GM23338 (cell line): ENCODE data around the gene ERP27. TPM values are rescaled to one million over a fixed set of nuclear protein-coding genes. Genes with fewer than 3 reads are reported as not detected.

Experiments used
- ATAC-seq: fragments of 200-7000 bp; cut with Tn5 transposase; 3 replicates; pipeline ENCODE4 v1.9.1; 2020
- DNase-seq: peaks from one replicate; pipeline ENCODE4 v3.0.0-alpha.2; 2015; ENCODE audit warnings: low spot score
- H2AFZ ChIP-seq: fragments of 200-600 bp; sonication (generic); 2 replicates; pipeline ENCODE4 v1.8.0; 2016; ENCODE audit warnings: antibody characterized with exemption, mild to moderate bottlenecking, moderate library complexity
- H3F3A ChIP-seq: fragments of 200-600 bp; sonication (generic); replicated peaks from 2 replicates; pipeline ENCODE4 v1.8.0; 2017; ENCODE audit warnings: antibody characterized with exemption, mixed run types, low read depth
- H3K27ac ChIP-seq: fragments of 200-600 bp; sonication (generic); 2 replicates; pipeline ENCODE4 v1.6.1; 2016; ENCODE audit warnings: low read depth
- H3K27me3 ChIP-seq: fragments of 200-600 bp; sonication (generic); 2 replicates; pipeline ENCODE4 v1.8.0; 2016; ENCODE audit warnings: mild to moderate bottlenecking, mixed run types, moderate library complexity; ENCODE audit not compliant: insufficient read depth
- H3K36me3 ChIP-seq: fragments of 200-600 bp; sonication (generic); 2 replicates; pipeline ENCODE4 v1.8.0; 2016; ENCODE audit warnings: mild to moderate bottlenecking; ENCODE audit not compliant: insufficient read depth
- H3K4me1 ChIP-seq: fragments of 200-600 bp; sonication (generic); 2 replicates; pipeline ENCODE4 v1.8.0; 2016; ENCODE audit warnings: mild to moderate bottlenecking, moderate library complexity; ENCODE audit not compliant: insufficient read depth
- H3K4me2 ChIP-seq: fragments of 200-600 bp; sonication (generic); 2 replicates; pipeline ENCODE4 v1.7.1; 2017; ENCODE audit warnings: mixed run types
- H3K4me3 ChIP-seq: fragments of 200-600 bp; sonication (generic); 2 replicates; pipeline ENCODE4 v1.6.1; 2016; ENCODE audit warnings: mixed run types
- H3K79me2 ChIP-seq: fragments of 200-600 bp; sonication (generic); replicated peaks from 2 replicates; pipeline ENCODE4 v1.8.0; 2017; ENCODE audit warnings: mild to moderate bottlenecking; ENCODE audit not compliant: insufficient read depth
- H3K9me2 ChIP-seq: fragments of 200-600 bp; sonication (generic); 2 replicates; pipeline ENCODE4 v1.8.0; 2017; ENCODE audit not compliant: insufficient read depth
- H4K20me1 ChIP-seq: fragments of 200-600 bp; sonication (generic); replicated peaks from 2 replicates; pipeline ENCODE4 v1.8.0; 2017; ENCODE audit warnings: mild to moderate bottlenecking; ENCODE audit not compliant: insufficient read depth
- H3K27ac Mint-ChIP-seq: 2 replicates; pipeline ENCODE4 v1.8.0; 2020; ENCODE audit warnings: inconsistent platforms, mild to moderate bottlenecking, moderate library complexity, mixed read lengths
- H3K27me3 Mint-ChIP-seq: 3 replicates; pipeline ENCODE4 v1.8.0; 2022; ENCODE audit warnings: low read depth, mild to moderate bottlenecking, moderate library complexity, mixed read lengths, inconsistent platforms; ENCODE audit not compliant: insufficient read depth, poor library complexity
- H3K36me3 Mint-ChIP-seq: 3 replicates; pipeline ENCODE4 v1.8.0; 2021; ENCODE audit warnings: low read depth, mild to moderate bottlenecking, inconsistent platforms, moderate library complexity, mixed read lengths
- H3K4me1 Mint-ChIP-seq: 3 replicates; pipeline ENCODE4 v1.8.0; 2020; ENCODE audit warnings: mild to moderate bottlenecking, inconsistent platforms, mixed read lengths
- H3K4me3 Mint-ChIP-seq: 3 replicates; pipeline ENCODE4 v1.8.0; 2021; ENCODE audit warnings: moderate library complexity, mild to moderate bottlenecking, inconsistent platforms, mixed read lengths
- H3K9me3 Mint-ChIP-seq: 3 replicates; pipeline ENCODE4 v1.8.0; 2020; ENCODE audit warnings: moderate library complexity, mild to moderate bottlenecking, inconsistent platforms, mixed read lengths
- EZH2phosphoT487 ChIP-seq: fragments of 200-600 bp; sonication (generic); IDR thresholded peaks from one replicate; pipeline ENCODE4 v1.8.1; 2018; ENCODE audit warnings: antibody characterized with exemption; ENCODE audit not compliant: unreplicated experiment
- JUNB ChIP-seq: IDR thresholded peaks from one replicate; pipeline ENCODE4 v1.6.1; 2016; ENCODE audit warnings: antibody characterized with exemption; ENCODE audit not compliant: unreplicated experiment
- NANOG ChIP-seq: IDR thresholded peaks from 2 replicates; pipeline ENCODE4 v1.6.1; 2016; ENCODE audit warnings: antibody characterized with exemption, borderline replicate concordance
- STAT1 ChIP-seq: IDR thresholded peaks from one replicate; pipeline ENCODE4 v1.6.1; 2016; ENCODE audit warnings: antibody characterized with exemption; ENCODE audit not compliant: unreplicated experiment
- ZNF331 ChIP-seq: fragments of 250-450 bp; sonication (Bioruptor Pico); IDR thresholded peaks from 2 replicates; pipeline ENCODE4 v1.5.0; 2020; ENCODE audit warnings: low read depth, mild to moderate bottlenecking, moderate library complexity
- ZNF462 ChIP-seq: fragments of 250-450 bp; sonication (Bioruptor Pico); IDR thresholded peaks from 2 replicates; pipeline ENCODE4 v1.5.0; 2020; ENCODE audit warnings: mild to moderate bottlenecking, moderate library complexity
- polyA plus RNA-seq: library from polyadenylated mRNA; unstranded; fragments of >200 nt; fragmentation: Nextera tagmentation; extraction: Ambion mirVana; gene quantifications from 2 replicates; pipeline ENCODE4 v1.2.1, GENCODE V29; 2016
- total RNA-seq: library from RNA; depleted of rRNA; stranded (reverse); fragments of >200 nt; shearing (Covaris generic); gene quantifications from 2 replicates; pipeline ENCODE4 v1.2.3, GENCODE V29; 2014
- TF ChIP-seq, protein P1 (sequence below), 2 experiments: fragments of 200-600 bp in 1 of 2; sonication (generic) in 1 of 2; conservative IDR thresholded peaks; 2 replicates each; pipeline versions ENCODE4 v1.5.1 to v1.6.1; 2016 to 2017; ENCODE audit warnings: antibody characterized with exemption in 2 of 2, low read depth in 2 of 2, mild to moderate bottlenecking in 2 of 2, moderate library complexity in 1 of 2

ERP27 gene
- total and polyA plus RNA-seq, 2 experiments from 2014 or later = not detected

DNA sequence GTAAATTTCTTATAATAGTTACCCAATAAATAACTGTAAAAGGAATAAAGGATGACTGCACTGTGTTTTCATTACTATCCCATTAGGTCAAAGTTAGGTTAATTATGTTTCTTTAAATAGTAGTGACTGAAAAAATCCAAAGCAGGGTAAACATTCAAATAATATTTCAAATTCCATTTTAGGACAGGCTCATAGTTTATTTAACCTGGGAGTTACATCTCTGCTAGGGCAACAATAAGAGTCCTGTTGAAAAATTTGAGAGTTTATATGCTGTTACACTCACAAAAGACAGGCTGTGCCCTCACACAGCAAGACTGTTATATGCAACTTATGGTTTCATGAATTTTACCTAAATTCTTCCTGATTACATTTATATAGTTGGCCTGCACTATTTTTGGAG is 8.0 kb downstream of the ERP27 start (continued):
- TF ChIP-seq ZNF462 (CRISPR knock-in tag) (no peak), JUNB (no peak), ZNF331 (CRISPR knock-in tag) (no peak)
- TF ChIP-seq, protein P1, sequence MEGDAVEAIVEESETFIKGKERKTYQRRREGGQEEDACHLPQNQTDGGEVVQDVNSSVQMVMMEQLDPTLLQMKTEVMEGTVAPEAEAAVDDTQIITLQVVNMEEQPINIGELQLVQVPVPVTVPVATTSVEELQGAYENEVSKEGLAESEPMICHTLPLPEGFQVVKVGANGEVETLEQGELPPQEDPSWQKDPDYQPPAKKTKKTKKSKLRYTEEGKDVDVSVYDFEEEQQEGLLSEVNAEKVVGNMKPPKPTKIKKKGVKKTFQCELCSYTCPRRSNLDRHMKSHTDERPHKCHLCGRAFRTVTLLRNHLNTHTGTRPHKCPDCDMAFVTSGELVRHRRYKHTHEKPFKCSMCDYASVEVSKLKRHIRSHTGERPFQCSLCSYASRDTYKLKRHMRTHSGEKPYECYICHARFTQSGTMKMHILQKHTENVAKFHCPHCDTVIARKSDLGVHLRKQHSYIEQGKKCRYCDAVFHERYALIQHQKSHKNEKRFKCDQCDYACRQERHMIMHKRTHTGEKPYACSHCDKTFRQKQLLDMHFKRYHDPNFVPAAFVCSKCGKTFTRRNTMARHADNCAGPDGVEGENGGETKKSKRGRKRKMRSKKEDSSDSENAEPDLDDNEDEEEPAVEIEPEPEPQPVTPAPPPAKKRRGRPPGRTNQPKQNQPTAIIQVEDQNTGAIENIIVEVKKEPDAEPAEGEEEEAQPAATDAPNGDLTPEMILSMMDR (conservative IDR thresholded peaks at IDR 0.05; ENCODE audit: low read depth in 2 of 2) = no peak

DNA sequence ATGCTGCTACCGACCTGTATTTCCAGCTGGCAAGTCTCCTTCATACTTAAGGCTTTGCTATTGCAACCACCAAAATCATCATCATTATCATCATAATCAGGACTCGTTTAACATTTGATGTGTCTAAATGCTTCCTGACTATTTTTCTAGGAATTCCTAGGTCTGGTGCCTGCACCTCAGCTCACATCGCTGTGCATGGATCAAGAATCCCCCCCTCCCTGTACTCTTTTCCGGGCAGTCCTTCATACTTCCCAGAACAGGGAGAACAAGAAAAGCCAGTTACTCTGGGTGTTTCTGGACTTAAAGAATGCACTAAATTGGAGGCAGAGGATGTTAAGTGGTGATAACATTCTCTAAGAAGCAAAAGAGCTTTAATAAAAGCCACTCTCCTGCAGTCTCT is 9.4 kb downstream of the ERP27 start:
- H3K27ac ChIP-seq = no peak overlapping the region
- H3K4me3 ChIP-seq = no peak overlapping the region
- peak overlapping the region; percentile 82 for H3K27ac Mint-ChIP-seq
- H3K4me1 ChIP-seq = peaks cover 9% of the 10 kb centered on the region; the same call in 1 of the 2 replicates
- no peaks in the 10 kb centered on the region for H3K36me3 ChIP-seq
- no peak for TF ChIP-seq NANOG
- no peak for TF ChIP-seq EZH2phosphoT487
- TF ChIP-seq, protein P1 (conservative IDR thresholded peaks at IDR 0.05; ENCODE audit: low read depth in 2 of 2) = no peak
- no peak for TF ChIP-seq STAT1
- no peaks in the 10 kb centered on the region for H3K79me2 ChIP-seq
- no peaks in the 10 kb centered on the region for H3K9me2 ChIP-seq
- H3K9me3 Mint-ChIP-seq = no peaks in the 10 kb centered on the region
- H2AFZ ChIP-seq = no peak overlapping the region
- ATAC-seq (peak; percentile 74), DNase-seq (peak; percentile 71)
- H3F3A ChIP-seq = no peaks in the 10 kb centered on the region
- H3K27me3 ChIP-seq = no peaks in the 10 kb centered on the region
- H3K36me3 Mint-ChIP-seq = no peaks in the 10 kb centered on the region
- peaks cover 3% of the 10 kb centered on the region for H3K27me3 Mint-ChIP-seq
- peak overlapping the region; percentile 25; the same call in 2 of the 3 replicates for H3K4me3 Mint-ChIP-seq
- H3K4me2 ChIP-seq = peak overlapping the region; percentile 28; the same call in 1 of the 2 replicates
- peaks cover 18% of the 10 kb centered on the region; the same call in 2 of the 3 replicates for H3K4me1 Mint-ChIP-seq
- H4K20me1 ChIP-seq = no peaks in the 10 kb centered on the region
